ENCODE data around the gene SLC19A1. TPM values are rescaled to one million over a fixed set of nuclear protein-coding genes. Genes with fewer than 3 reads are reported as not detected.

Gene SLC19A1
- total RNA-seq, 3 donors from 2014 or later = 12.6 to 22.8 (median 12.7) TPM

- Histone ChIP-seq H3K4me3 (no peak overlapping the region), H3K36me3 (ENCODE audit: low read depth) (no peaks in the 10 kb centered on the region), H3K4me1 (ENCODE audit: low read depth) (no peaks in the 10 kb centered on the region), H3K9me3 (no peaks in the 10 kb centered on the region)
- DNase-seq (peak in 1 of 3 donors; percentile 36), ATAC-seq (no peak)
- TF ChIP-seq CTCF (IDR thresholded peaks at IDR 0.05) = no peak
- intact Hi-C loops (cut with DNase I, micrococcal nuclease) = no loop called here
These were observed 77.9 kb downstream of the SLC19A1 start for GRCh38 chr21:45464309-45464708.

DNA sequence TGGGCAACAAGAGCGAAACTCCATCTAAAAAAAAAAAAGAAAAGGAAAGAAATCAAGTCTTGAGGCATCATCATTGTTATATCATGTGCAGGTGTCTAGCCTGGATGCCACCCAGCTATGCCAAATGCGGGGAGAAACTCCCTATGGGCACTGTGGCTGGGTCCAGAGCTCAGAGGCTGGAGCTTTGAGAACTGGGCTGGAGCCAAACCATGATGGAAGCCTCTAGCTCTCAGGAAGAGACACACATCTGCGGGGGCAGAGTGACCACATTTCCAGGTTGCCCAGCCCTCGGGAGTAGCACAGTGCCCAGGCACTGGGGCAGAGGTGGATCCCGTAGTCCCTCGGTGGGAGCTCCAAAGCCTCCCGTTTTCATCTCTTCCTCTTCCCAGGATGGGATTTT, 78.4 kb downstream of the SLC19A1 start:
- intact Hi-C loops (cut with DNase I, micrococcal nuclease) = no loop called here
- Histone ChIP-seq H3K4me1 (ENCODE audit: low read depth) (no peaks in the 10 kb centered on the region), H3K4me3 (no peak overlapping the region), H3K9me3 (no peaks in the 10 kb centered on the region), H3K36me3 (ENCODE audit: low read depth) (no peaks in the 10 kb centered on the region)
- DNase-seq = no peak
- no peak for TF ChIP-seq CTCF (IDR thresholded peaks at IDR 0.05)
- no peak for ATAC-seq

- Histone ChIP-seq H3K36me3 (ENCODE audit: low read depth) (no peaks in the 10 kb centered on the region), H3K4me1 (ENCODE audit: low read depth) (no peaks in the 10 kb centered on the region), H3K9me3 (no peaks in the 10 kb centered on the region), H3K4me3 (no peak overlapping the region)
- intact Hi-C loops (cut with DNase I, micrococcal nuclease) = no loop called here
- ATAC-seq = no peak
- no peak for TF ChIP-seq CTCF (IDR thresholded peaks at IDR 0.05)
- DNase-seq = no peak
These were observed 80.4 kb downstream of the SLC19A1 start for GRCh38 chr21:45461806-45462341.

DNA sequence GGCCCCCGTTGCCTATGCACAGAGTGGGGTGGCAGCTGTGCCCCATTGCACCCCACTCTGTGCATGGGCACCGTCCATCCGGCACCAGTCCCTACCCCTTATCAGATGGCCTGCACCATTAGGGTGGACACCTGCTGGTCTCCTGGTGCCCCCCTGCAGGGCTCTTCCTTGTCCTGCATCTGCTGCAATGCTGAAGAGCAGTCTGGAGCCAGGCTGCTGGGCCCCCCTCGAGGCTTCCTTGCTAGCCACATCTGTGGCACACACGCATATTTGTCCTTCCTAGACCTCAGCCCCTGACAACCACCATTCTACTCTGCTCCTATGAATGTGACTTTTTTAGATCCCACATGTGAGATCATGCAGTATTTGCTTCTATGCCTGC, 80.9 kb downstream of the SLC19A1 start:
- Histone ChIP-seq H3K9me3 (no peaks in the 10 kb centered on the region), H3K4me1 (ENCODE audit: low read depth) (no peaks in the 10 kb centered on the region), H3K36me3 (ENCODE audit: low read depth) (no peaks in the 10 kb centered on the region), H3K4me3 (no peak overlapping the region)
- ATAC-seq = no peak
- intact Hi-C loops (cut with DNase I, micrococcal nuclease) = no loop called here
- DNase-seq = peak in 1 of 3 donors; percentile 34
- TF ChIP-seq CTCF (IDR thresholded peaks at IDR 0.05) = no peak

DNA sequence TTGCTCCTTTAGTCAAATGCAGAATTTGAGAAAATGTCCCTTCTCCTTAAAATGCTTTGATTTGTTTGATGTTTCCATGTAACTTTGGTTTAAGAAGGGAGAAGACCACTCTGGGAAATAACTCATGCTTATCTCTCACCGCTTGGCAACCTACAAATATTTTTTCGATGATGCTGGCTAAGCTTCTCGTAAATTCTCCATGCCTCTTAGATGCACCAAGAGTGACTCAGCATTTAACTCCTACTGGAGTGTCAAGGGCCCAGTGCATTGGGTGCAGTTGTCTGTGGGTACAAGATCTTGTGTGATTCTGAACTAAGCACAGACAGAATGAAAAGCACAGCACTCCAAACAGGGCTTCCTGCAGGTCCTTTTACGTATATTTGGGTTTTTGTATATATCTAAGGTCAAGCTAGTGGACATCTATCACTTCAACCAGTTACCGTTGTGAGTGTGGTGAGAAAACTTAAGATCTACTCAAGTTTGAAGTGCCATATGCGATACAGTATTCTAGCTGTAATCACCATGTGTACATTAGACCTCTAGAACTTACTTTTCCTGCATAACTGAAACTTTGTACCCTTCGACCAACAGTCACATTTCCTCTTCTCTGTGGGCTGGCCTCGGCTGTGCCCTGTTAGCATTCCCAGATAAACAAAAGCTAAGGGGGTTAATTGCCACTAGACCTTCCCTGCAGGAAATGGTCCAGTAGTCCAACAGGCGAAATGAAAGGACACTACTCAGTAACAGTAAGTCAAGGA, 81.5 kb downstream of the SLC19A1 start:
- H3K9me3 ChIP-seq = no peaks in the 10 kb centered on the region
- ATAC-seq = no peak

More for the DNA sequence above, 81.5 kb downstream of the SLC19A1 start:
- no peak for DNase-seq
- no peaks in the 10 kb centered on the region for H3K36me3 ChIP-seq (ENCODE audit: low read depth)
- no peak for TF ChIP-seq CTCF (IDR thresholded peaks at IDR 0.05)
- H3K4me1 ChIP-seq (ENCODE audit: low read depth) = no peaks in the 10 kb centered on the region
- no peak overlapping the region for H3K4me3 ChIP-seq
- intact Hi-C loops (cut with DNase I, micrococcal nuclease) = no loop called here

Measured in mucosa of descending colon (tissue), 3 donors.